SU-DHL-6 (cell line): ENCODE measurements around the gene DOC2B.
"Not testable (repeated sequence)": the region's sequence is repeated elsewhere in the genome, so short reads cannot be mapped to it uniquely, and the experiment has no call there.

Source experiments
- EZH2phosphoT487 ChIP-seq: fragments of 200-600 bp; sonication (generic), shearing (Covaris generic); conservative IDR thresholded peaks from 2 replicates; pipeline ENCODE4 v1.6.1; 2018; ENCODE audit warnings: mild to moderate bottlenecking, antibody characterized with exemption, low read length, moderate library complexity, mixed read lengths
- TF ChIP-seq, protein P1 (sequence below): fragments of 200-600 bp; sonication (generic); IDR thresholded peaks from one replicate; pipeline ENCODE4 v1.5.1; 2017; ENCODE audit warnings: antibody characterized with exemption, mild to moderate bottlenecking, low read length, moderate library complexity; ENCODE audit not compliant: insufficient read depth, poor library complexity, severe bottlenecking

DNA sequence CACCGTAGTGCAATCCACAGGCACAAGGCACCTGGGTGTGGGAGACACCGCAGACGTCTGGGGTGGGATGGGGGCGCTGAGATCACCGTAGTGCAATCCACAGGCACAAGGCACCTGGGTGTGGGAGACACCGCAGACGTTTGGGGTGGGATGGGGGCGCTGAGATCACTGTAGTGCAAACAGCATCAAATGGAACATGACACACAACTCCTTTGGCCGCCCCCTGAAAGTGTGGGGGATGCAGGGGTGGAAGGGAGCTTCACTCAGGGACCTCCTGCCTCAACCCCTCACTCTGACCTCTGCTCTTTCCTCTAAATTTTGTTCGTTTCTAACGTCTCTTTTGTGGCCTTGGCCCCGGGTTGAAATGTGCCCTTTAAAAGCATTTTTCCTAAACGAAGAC, 20.3 kb upstream of the DOC2B start:
- TF ChIP-seq, protein P1, sequence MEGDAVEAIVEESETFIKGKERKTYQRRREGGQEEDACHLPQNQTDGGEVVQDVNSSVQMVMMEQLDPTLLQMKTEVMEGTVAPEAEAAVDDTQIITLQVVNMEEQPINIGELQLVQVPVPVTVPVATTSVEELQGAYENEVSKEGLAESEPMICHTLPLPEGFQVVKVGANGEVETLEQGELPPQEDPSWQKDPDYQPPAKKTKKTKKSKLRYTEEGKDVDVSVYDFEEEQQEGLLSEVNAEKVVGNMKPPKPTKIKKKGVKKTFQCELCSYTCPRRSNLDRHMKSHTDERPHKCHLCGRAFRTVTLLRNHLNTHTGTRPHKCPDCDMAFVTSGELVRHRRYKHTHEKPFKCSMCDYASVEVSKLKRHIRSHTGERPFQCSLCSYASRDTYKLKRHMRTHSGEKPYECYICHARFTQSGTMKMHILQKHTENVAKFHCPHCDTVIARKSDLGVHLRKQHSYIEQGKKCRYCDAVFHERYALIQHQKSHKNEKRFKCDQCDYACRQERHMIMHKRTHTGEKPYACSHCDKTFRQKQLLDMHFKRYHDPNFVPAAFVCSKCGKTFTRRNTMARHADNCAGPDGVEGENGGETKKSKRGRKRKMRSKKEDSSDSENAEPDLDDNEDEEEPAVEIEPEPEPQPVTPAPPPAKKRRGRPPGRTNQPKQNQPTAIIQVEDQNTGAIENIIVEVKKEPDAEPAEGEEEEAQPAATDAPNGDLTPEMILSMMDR = not testable (repeated sequence)
- not testable (repeated sequence) for TF ChIP-seq EZH2phosphoT487
